Subcutaneous abdominal adipose tissue (tissue), 5 donors: Measurements from ENCODE around the gene OR4A5.
"Not testable (repeated sequence)": the region's sequence is repeated elsewhere in the genome, so short reads cannot be mapped to it uniquely, and the experiment has no call there.

Experiments used
- H3K27ac ChIP-seq: one replicate; pipeline ENCODE4 v1.7.0; 2013; ENCODE audit warnings: low read depth, mild to moderate bottlenecking, inconsistent platforms, low read length, moderate library complexity
- H3K27me3 ChIP-seq, 5 donors: one replicate each; pipeline ENCODE4 v1.7.0; 2013; ENCODE audit warnings: low read length in 5 of 5, inconsistent platforms in 1 of 5; ENCODE audit not compliant: control insufficient read depth in 5 of 5, insufficient read depth in 4 of 5
- H3K36me3 ChIP-seq, 5 donors: one replicate each; pipeline ENCODE4 v1.7.0; 2013; ENCODE audit warnings: low read length in 5 of 5; ENCODE audit not compliant: control insufficient read depth in 5 of 5, insufficient read depth in 5 of 5
- H3K4me1 ChIP-seq, 5 donors: one replicate each; pipeline ENCODE4 v1.7.0; 2013; ENCODE audit warnings: low read length in 5 of 5, mild to moderate bottlenecking in 3 of 5, moderate library complexity in 1 of 5; ENCODE audit not compliant: control insufficient read depth in 5 of 5, insufficient read depth in 5 of 5
- H3K4me3 ChIP-seq, 5 donors: one replicate each; pipeline ENCODE4 v1.7.0; 2013; ENCODE audit warnings: low read length in 5 of 5, low read depth in 1 of 5
- H3K9ac ChIP-seq, 5 donors: one replicate each; pipeline ENCODE4 v1.7.0; 2013; ENCODE audit warnings: low read length in 5 of 5, mild to moderate bottlenecking in 4 of 5, moderate library complexity in 3 of 5
- H3K9me3 ChIP-seq, 5 donors: one replicate each; pipeline ENCODE4 v1.7.0; 2013; ENCODE audit warnings: low read length in 5 of 5; ENCODE audit not compliant: control insufficient read depth in 5 of 5
- donor health status: healthy.
- donor health status: healthy.
- donor health status: healthy.
- donor health status: healthy.
- donor health status: healthy.

The OR4A5 gene

DNA sequence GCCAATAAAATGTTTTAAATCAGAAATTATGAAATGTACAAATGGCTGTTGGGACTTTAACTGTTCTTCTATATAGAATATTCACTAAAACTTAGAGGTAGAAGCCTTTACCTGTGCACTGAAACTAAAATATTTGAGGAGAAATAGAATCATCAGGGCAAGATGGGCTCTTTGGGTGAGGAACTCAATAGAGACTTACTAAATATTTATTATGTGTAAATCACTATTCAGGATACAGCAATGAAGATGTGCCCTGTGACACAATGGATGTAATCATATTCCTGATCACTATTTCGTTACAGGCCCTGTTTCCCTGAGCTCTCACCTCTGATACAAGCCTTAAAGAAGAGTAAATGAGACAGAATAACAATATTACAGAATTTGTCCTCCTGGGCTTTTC is at the start of gene OR4A5:
Gene OR4A5 (plus strand): TSS at position 301 of the 400 bp plus-strand sequence. CDS start 53 bp downstream, at position 354.
- H3K27me3 ChIP-seq, H3K36me3 ChIP-seq, H3K27ac ChIP-seq, H3K4me1 ChIP-seq, H3K9ac ChIP-seq, H3K4me3 ChIP-seq: not testable (repeated sequence)
- peaks cover 0 to 12% (median 4%) of the 10 kb centered on the region in 5 donors for H3K9me3 ChIP-seq

DNA sequence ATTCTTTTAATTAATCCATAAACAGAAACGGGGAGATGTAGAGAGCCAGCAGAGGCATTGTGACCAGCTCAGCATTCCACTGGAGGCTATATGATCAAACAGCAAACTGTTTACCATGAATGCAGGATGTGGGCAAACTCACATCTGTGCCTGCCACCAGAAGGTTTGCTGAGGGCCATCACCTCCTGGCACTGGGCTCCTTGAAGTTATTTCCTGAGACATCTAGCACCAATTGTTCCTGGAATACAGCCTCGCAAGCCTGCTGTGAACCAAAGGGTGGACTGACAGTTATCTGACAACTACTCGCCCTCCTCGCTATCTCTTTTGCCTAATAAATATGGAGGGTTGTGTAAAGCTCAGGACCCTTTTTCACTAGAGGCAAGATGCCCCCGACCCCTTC is 13.5 kb downstream of the OR4A5 start:
- H3K36me3 ChIP-seq, H3K27ac ChIP-seq, H3K27me3 ChIP-seq, H3K4me1 ChIP-seq, H3K4me3 ChIP-seq, H3K9ac ChIP-seq: not testable (repeated sequence)
- H3K9me3 ChIP-seq = peaks cover 0 to 27% (median 0%) of the 10 kb centered on the region in 5 donors
